K562 (cell line): Measurements from ENCODE around the gene SMNDC1. TPM values are rescaled to one million over a fixed set of nuclear protein-coding genes. Genes with fewer than 3 reads are reported as not detected.
A peak's percentile ranks its signal among the peaks of the same experiment; 100 is the strongest.

Source experiments
- ATAC-seq: fragments of 200-7000 bp; cut with Tn5 transposase; 3 replicates; pipeline ENCODE4 v1.9.1; 2020; ENCODE audit warnings: moderate library complexity
- BruUV-seq: library from RNA; stranded (reverse); fragments of 400-500 nt; replicated peaks from 2 replicates; lab custom pipeline; 2021; lab: Mats Ljungman, UMichigan
- CTCF ChIA-PET: fragments of 300-600 bp; formaldehyde crosslinking; extraction: SDS; loops from one replicate; lab custom pipeline; 2021; ENCODE audit warnings: low intra/inter-chr PET ratio; lab: Yijun Ruan, JAX
- POLR2A ChIA-PET: fragments of 300-600, 350-650 bp; sonication (Branson Sonifier 250); formaldehyde crosslinking; extraction: SDS; loops from one replicate; lab custom pipeline; 2021; ENCODE audit warnings: antibody characterized with exemption, inconsistent platforms; lab: Yijun Ruan, JAX
- DNase-seq, 4 experiments: peaks; one replicate each; pipeline versions ENCODE4 v3.0.0 to v3.0.0-alpha.2; 2011 to 2018; ENCODE audit warnings: low spot score in 3 of 4, mixed read lengths in 3 of 4; ENCODE audit errors: extremely low read depth in 1 of 4
- FAIRE-seq: peaks from 2 replicates; lab custom pipeline; 2011; peaks lifted over from hg19 to GRCh38; lab: Jason Lieb, UNC
- H2AFZ ChIP-seq: 2 replicates; pipeline ENCODE4 v1.6.0; 2011; ENCODE audit warnings: low read depth, low read length, control low read depth, inconsistent platforms
- H3K27ac ChIP-seq: fragments of 200-600 bp; 3 replicates; pipeline ENCODE4 v1.8.0; 2011; ENCODE audit warnings: low read depth, mild to moderate bottlenecking, control low read depth, inconsistent platforms, low read length, moderate library complexity, mixed read lengths; ENCODE audit errors: extremely low read depth
- H3K27me3 ChIP-seq, 2 experiments: fragments of 300-600 bp in 1 of 2; 2 replicates in 1 of 2; 3 replicates in 1 of 2; pipeline versions ENCODE4 v1.6.0 to v1.8.0; 2011; ENCODE audit warnings: inconsistent platforms in 2 of 2, low read length in 2 of 2, mild to moderate bottlenecking in 1 of 2, mixed read lengths in 1 of 2, moderate library complexity in 1 of 2; ENCODE audit not compliant: control insufficient read depth in 2 of 2, insufficient read depth in 2 of 2
- H3K36me3 ChIP-seq: fragments of 300-600 bp; 3 replicates; pipeline ENCODE4 v1.8.0; 2011; ENCODE audit warnings: mild to moderate bottlenecking, low read length, inconsistent platforms; ENCODE audit not compliant: control insufficient read depth, insufficient read depth
- H3K4me1 ChIP-seq, 2 experiments: fragments of 200-600 bp in 1 of 2; replicated peaks in 1 of 2; 2 replicates in 1 of 2; 3 replicates in 1 of 2; pipeline versions ENCODE4 v1.5.1 to v1.8.0; 2011; ENCODE audit warnings: inconsistent platforms in 2 of 2, low read length in 2 of 2, mild to moderate bottlenecking in 1 of 2, mixed read lengths in 1 of 2, moderate library complexity in 1 of 2; ENCODE audit not compliant: control insufficient read depth in 2 of 2, insufficient read depth in 2 of 2
- H3K4me2 ChIP-seq: 2 replicates; pipeline ENCODE4 v1.6.1; 2011; ENCODE audit warnings: low read length, control low read depth, inconsistent platforms, mixed read lengths; ENCODE audit not compliant: insufficient read depth
- H3K4me3 ChIP-seq: fragments of 200-600 bp; sonication (generic), shearing (Covaris generic); 2 replicates; pipeline ENCODE4 v1.5.1; 2016; ENCODE audit warnings: control low read depth, inconsistent platforms
- H3K79me2 ChIP-seq: fragments of 200-600 bp; 3 replicates; pipeline ENCODE4 v1.8.0; 2011; ENCODE audit warnings: low read length, inconsistent platforms; ENCODE audit not compliant: control insufficient read depth, insufficient read depth
- H3K9ac ChIP-seq, 2 experiments: 2 replicates each; pipeline versions ENCODE4 v1.6.0 to v1.6.1; 2011; ENCODE audit warnings: low read depth in 2 of 2, low read length in 2 of 2, control low read depth in 1 of 2, inconsistent platforms in 1 of 2, mild to moderate bottlenecking in 1 of 2, mixed read lengths in 1 of 2; ENCODE audit not compliant: insufficient read depth in 1 of 2
- H3K9me1 ChIP-seq: one replicate; pipeline ENCODE4 v1.6.0; 2011; ENCODE audit warnings: inconsistent platforms, mild to moderate bottlenecking, low read length, moderate library complexity; ENCODE audit not compliant: control insufficient read depth, insufficient read depth
- H3K9me3 ChIP-seq: replicated peaks from 2 replicates; pipeline ENCODE4 v1.5.1; 2011; ENCODE audit warnings: low read depth, low read length, inconsistent platforms; ENCODE audit not compliant: control insufficient read depth, insufficient read depth
- H4K20me1 ChIP-seq: replicated peaks from 2 replicates; pipeline ENCODE4 v1.6.1; 2011; ENCODE audit warnings: low read length, inconsistent platforms, mixed read lengths; ENCODE audit not compliant: control insufficient read depth, insufficient read depth
- CEBPG ChIP-seq, 3 experiments: fragments of 200-800 bp in 1 of 3; sonication (Bioruptor generic) in 1 of 3; sonication (generic) in 1 of 3; formaldehyde crosslinking in 1 of 3; IDR thresholded peaks in 2 of 3; conservative IDR thresholded peaks in 1 of 3; 2 replicates each; pipeline versions ENCODE4 v1.6.1 to v1.8.0; 2016 to 2022; ENCODE audit warnings: missing compliant biosample characterization in 2 of 3, missing genetic modification characterization in 2 of 3, mild to moderate bottlenecking in 1 of 3, missing genetic modification reagents in 1 of 3
- CREM ChIP-seq: IDR thresholded peaks from 2 replicates; pipeline ENCODE4 v1.6.1; 2014; ENCODE audit warnings: antibody characterized with exemption, low read depth
- DIDO1 ChIP-seq: fragments of 450-650 bp; IDR thresholded peaks from 2 replicates; pipeline ENCODE4 v1.6.1; 2016; ENCODE audit warnings: low read depth, missing biosample characterization, missing genetic modification characterization
- ELF2 ChIP-seq: fragments of 250-450 bp; sonication (Bioruptor Pico); IDR thresholded peaks from 2 replicates; pipeline ENCODE4 v1.5.0; 2021; ENCODE audit warnings: mild to moderate bottlenecking
- HMG20B ChIP-seq: fragments of 250-450 bp; sonication (Bioruptor Pico); IDR thresholded peaks from 2 replicates; pipeline ENCODE4 v1.5.0; 2021; ENCODE audit warnings: mild to moderate bottlenecking
- SREBF2 ChIP-seq: sonication (generic); formaldehyde crosslinking; IDR thresholded peaks from 2 replicates; pipeline ENCODE4 v1.4.0; 2020; ENCODE audit warnings: mild to moderate bottlenecking, missing genetic modification reagents
- TCF15 ChIP-seq: fragments of 250-450 bp; sonication (Bioruptor Pico); IDR thresholded peaks from 2 replicates; pipeline ENCODE4 v1.8.0; 2022; ENCODE audit warnings: moderate library complexity, mild to moderate bottlenecking, inconsistent platforms
- WGBS: fragments of 100-300 bp; shearing (Covaris generic); methylation state at CpG from one replicate; pipeline ENCODE4 v1.1.6; 2016; ENCODE audit warnings: low coverage, mixed read lengths; ENCODE audit not compliant: insufficient coverage; ENCODE audit errors: missing lambda C conversion rate; 5-methylcytosine and 5-hydroxymethylcytosine counted together
- in situ Hi-C: fragments of 300-500 bp; cut with MboI; formaldehyde crosslinking; loops from 4 replicates; pipeline ENCODE4 v1.15.0; 2018; ENCODE audit warnings: inconsistent platforms, mixed read lengths
- intact Hi-C: fragments of 100-400 bp; cut with micrococcal nuclease; formaldehyde crosslinking; loops from 2 replicates; pipeline ENCODE4 v1.14.2; 2022
- polyA plus RNA-seq, 8 experiments: library from polyadenylated mRNA; depleted of rRNA in 4 of 8; stranded (reverse) in 5 of 8; unstranded in 3 of 8; fragments of >200 nt; fragmentation: Nextera tagmentation in 2 of 8; fragmentation: Illumina TruSeq in 1 of 8; extraction: Ambion mirVana in 2 of 8; extraction: Trizol in 1 of 8; gene quantifications; 2 replicates each; pipeline versions ENCODE4 v1.2.1 to v1.2.3, GENCODE V29; 2011 to 2014; ENCODE audit warnings: inconsistent platforms in 1 of 8, missing spikeins in 1 of 8
- total RNA-seq, 7 experiments: library from RNA; depleted of rRNA in 6 of 7; stranded (reverse); fragments of >200 nt in 6 of 7; fragmentation: Illumina TruSeq in 2 of 7; extraction: Trizol in 2 of 7; gene quantifications; 2 replicates each; pipeline versions ENCODE4 v1.2.1 to v1.2.3, GENCODE V29; 2011 to 2021; ENCODE audit warnings: low replicate concordance in 1 of 7
- TF ChIP-seq, protein P1 (sequence below): fragments of 450-650 bp; formaldehyde crosslinking; IDR thresholded peaks from 2 replicates; pipeline ENCODE4 v1.4.0; 2020; ENCODE audit warnings: mild to moderate bottlenecking, moderate library complexity
- TF ChIP-seq, protein P2 (sequence below): sonication (generic); IDR thresholded peaks from 2 replicates; pipeline ENCODE4 v1.6.1; 2016

Gene SMNDC1
- total and polyA plus RNA-seq, 9 of the 15 experiments (the other 6 are each of a cell fraction or from before 2014, with no cell fraction given) = 6.8 to 35.8 (median 12.3) TPM

DNA sequence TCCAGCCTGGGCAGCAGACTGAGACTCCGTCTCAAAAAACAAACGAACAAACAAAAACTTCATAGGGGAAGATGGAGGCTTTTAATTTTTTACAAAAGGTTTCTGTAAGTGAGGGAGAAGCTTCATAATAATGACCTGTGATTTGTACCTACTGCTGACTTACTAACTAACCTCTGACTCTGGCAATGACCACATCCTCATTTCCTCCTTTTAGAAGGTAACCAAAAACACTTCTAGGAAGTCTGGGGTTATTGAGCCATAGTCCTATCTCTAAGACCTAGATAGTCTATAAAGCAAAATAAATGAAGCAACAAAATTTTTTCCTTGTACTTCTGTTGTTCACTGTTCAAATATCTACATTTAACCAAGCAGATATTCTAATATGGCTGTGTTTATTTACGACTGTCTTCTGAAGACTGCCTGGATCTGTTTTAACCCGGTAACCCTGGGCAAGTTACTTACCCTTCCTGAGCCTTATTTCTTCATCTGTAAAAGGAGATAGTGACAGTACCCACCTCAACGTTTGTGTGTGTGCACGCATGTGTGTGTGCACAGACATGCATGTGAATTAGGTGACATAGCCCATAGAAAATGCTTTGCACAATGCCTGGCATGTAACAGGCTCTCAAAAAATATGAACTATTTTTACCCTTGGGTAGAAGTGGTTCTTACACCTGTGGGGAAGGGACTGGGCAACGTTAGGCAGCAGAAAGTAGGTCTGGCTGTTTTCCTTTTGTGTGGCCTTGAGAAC, 30.8 kb upstream of the SMNDC1 start:
- no peak overlapping the region for H3K9ac ChIP-seq
- no peak overlapping the region for H3K4me2 ChIP-seq
- H4K20me1 ChIP-seq = no peaks in the 10 kb centered on the region
- ChIA-PET CTCF (no interaction called here), POLR2A (interaction anchor here (0.7 to 1.3 kb wide), 2 partner anchors 17 to 20 kb away, joined by 3 to 4 read pairs; no protein-coding TSS in a partner anchor)
- no peak overlapping the region for H3K4me3 ChIP-seq
- ATAC-seq (no peak), FAIRE-seq (no peak), DNase-seq (no peak)
- H3K9me3 ChIP-seq = no peaks in the 10 kb centered on the region; the same call in 1 of the 2 replicates
- H3K27ac ChIP-seq = no peak overlapping the region
- in situ Hi-C loops (no loop called here), intact Hi-C loops (no loop called here)
- H3K9me1 ChIP-seq = no peaks in the 10 kb centered on the region
- peaks cover 0 to 23% of the 10 kb centered on the region in 2 experiments; a peak in 3 of 5 replicates for H3K27me3 ChIP-seq
- WGBS = 2% methylated on average over 7 of the region's 7 CpGs
- no peaks in the 10 kb centered on the region for H3K79me2 ChIP-seq
- no peaks in the 10 kb centered on the region for H3K36me3 ChIP-seq
- BruUV-seq = no TSS peak
- TF ChIP-seq DIDO1 (tag) = no peak
- TF ChIP-seq CEBPG (CRISPR knock-in tag; IDR thresholded peaks at IDR 0.05) = no peak
- TF ChIP-seq CEBPG (tag; conservative IDR thresholded peaks at IDR 0.05 in 1 of 2, IDR thresholded peaks at IDR 0.05 in 1 of 2) = 0 out of 4 replicates have a peak, but pooled peaks of 1 of the 2 experiments have one; percentile 20
- TF ChIP-seq, protein P1, sequence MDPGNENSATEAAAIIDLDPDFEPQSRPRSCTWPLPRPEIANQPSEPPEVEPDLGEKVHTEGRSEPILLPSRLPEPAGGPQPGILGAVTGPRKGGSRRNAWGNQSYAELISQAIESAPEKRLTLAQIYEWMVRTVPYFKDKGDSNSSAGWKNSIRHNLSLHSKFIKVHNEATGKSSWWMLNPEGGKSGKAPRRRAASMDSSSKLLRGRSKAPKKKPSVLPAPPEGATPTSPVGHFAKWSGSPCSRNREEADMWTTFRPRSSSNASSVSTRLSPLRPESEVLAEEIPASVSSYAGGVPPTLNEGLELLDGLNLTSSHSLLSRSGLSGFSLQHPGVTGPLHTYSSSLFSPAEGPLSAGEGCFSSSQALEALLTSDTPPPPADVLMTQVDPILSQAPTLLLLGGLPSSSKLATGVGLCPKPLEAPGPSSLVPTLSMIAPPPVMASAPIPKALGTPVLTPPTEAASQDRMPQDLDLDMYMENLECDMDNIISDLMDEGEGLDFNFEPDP (CRISPR knock-in tag) = no peak
- TF ChIP-seq ELF2 (CRISPR knock-in tag) = no peak
- TF ChIP-seq, protein P2, sequence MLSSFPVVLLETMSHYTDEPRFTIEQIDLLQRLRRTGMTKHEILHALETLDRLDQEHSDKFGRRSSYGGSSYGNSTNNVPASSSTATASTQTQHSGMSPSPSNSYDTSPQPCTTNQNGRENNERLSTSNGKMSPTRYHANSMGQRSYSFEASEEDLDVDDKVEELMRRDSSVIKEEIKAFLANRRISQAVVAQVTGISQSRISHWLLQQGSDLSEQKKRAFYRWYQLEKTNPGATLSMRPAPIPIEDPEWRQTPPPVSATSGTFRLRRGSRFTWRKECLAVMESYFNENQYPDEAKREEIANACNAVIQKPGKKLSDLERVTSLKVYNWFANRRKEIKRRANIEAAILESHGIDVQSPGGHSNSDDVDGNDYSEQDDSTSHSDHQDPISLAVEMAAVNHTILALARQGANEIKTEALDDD = peak; percentile 24; the same call in 1 of the 2 replicates
- TF ChIP-seq HMG20B (CRISPR knock-in tag) = no peak
- no peak for TF ChIP-seq SREBF2
- no peak for TF ChIP-seq TCF15
- TF ChIP-seq CREM = no peak
- H2AFZ ChIP-seq = no peak overlapping the region
- no peaks in the 10 kb centered on the region; a peak in 1 of 5 replicates for H3K4me1 ChIP-seq
